B cell (primary cell): ENCODE results near the gene PTPRN2. TPM values are rescaled to one million over a fixed set of nuclear protein-coding genes. Genes with fewer than 3 reads are reported as not detected.

Experiments used
- ATAC-seq: fragments of 200-7000 bp; cut with Tn5 transposase; one replicate; pipeline ENCODE4 v1.10.0; 2021; ENCODE audit warnings: low read depth, mild to moderate bottlenecking, moderate number of reproducible peaks, moderate library complexity
- CTCF ChIA-PET: fragments of 350-600 bp; sonication (Branson Sonifier 250); formaldehyde crosslinking; loops from one replicate; lab custom pipeline; 2021; ENCODE audit warnings: antibody characterized with exemption, inconsistent platforms; lab: Charles Lee
- POLR2A ChIA-PET: fragments of 350-600 bp; sonication (Branson Sonifier 250); formaldehyde crosslinking; loops from one replicate; lab custom pipeline; 2021; ENCODE audit warnings: antibody characterized with exemption; lab: Charles Lee
- DNase-seq: peaks from one replicate; pipeline ENCODE4 v3.0.0; 2013
- H2AFZ ChIP-seq: 2 replicates; pipeline ENCODE4 v1.6.1; 2012; ENCODE audit warnings: mild to moderate bottlenecking, low read depth, low read length; ENCODE audit not compliant: insufficient read depth, poor library complexity, severe bottlenecking
- H3K27ac ChIP-seq, 2 donors: 1 replicate in 1 of 2; 2 replicates in 1 of 2; pipeline ENCODE4 v1.5.1; 2012 to 2013; ENCODE audit warnings: low read length in 2 of 2, mild to moderate bottlenecking in 2 of 2, moderate library complexity in 1 of 2
- H3K27me3 ChIP-seq, 4 experiments: fragments of 200-600 bp in 1 of 4; sonication (generic) in 1 of 4; replicated peaks in 1 of 4; 1 replicate in 2 of 4; 2 replicates in 2 of 4; pipeline versions ENCODE4 v1.6.1 to v1.7.0; 2013 to 2016; ENCODE audit warnings: low read length in 3 of 4, mild to moderate bottlenecking in 2 of 4, mixed read lengths in 1 of 4, moderate library complexity in 1 of 4; ENCODE audit not compliant: insufficient read depth in 4 of 4, control insufficient read depth in 3 of 4; ENCODE audit errors: control extremely low read depth in 1 of 4
- H3K36me3 ChIP-seq, 2 experiments: replicated peaks in 1 of 2; 1 replicate in 1 of 2; 2 replicates in 1 of 2; pipeline versions ENCODE4 v1.6.1 to v1.7.1; 2013; ENCODE audit warnings: low read length in 1 of 2; ENCODE audit not compliant: insufficient read depth in 2 of 2, control insufficient read depth in 1 of 2; ENCODE audit errors: control extremely low read depth in 1 of 2, extremely low read depth in 1 of 2
- H3K4me1 ChIP-seq, 2 donors: fragments of 200-600 bp in 1 of 2; sonication (generic) in 1 of 2; 1 replicate in 1 of 2; 2 replicates in 1 of 2; pipeline versions ENCODE4 v1.5.1 to v1.6.1; 2013 to 2017; ENCODE audit warnings: low read length in 2 of 2; ENCODE audit not compliant: control insufficient read depth in 2 of 2, insufficient read depth in 2 of 2
- H3K4me2 ChIP-seq: replicated peaks from 2 replicates; pipeline ENCODE3; 2012; ENCODE audit warnings: mild to moderate bottlenecking, low read depth, low read length; ENCODE audit not compliant: poor library complexity, severe bottlenecking
- H3K4me3 ChIP-seq, 5 experiments: fragments of 200-600 bp in 1 of 5; sonication (generic) in 1 of 5; 1 replicate in 3 of 5; 2 replicates in 2 of 5; pipeline versions ENCODE4 v1.5.1 to v1.7.0; 2011 to 2016; ENCODE audit warnings: low read length in 4 of 5, mild to moderate bottlenecking in 4 of 5, low read depth in 2 of 5, control low read depth in 1 of 5, moderate library complexity in 1 of 5; ENCODE audit not compliant: insufficient read depth in 1 of 5; ENCODE audit errors: control extremely low read depth in 1 of 5, extremely low read depth in 1 of 5
- H3K79me2 ChIP-seq: fragments of 200-600 bp; sonication (generic); one replicate; pipeline ENCODE4 v1.6.0; 2016; ENCODE audit warnings: low read length; ENCODE audit not compliant: control insufficient read depth, insufficient read depth
- H3K9ac ChIP-seq: fragments of 200-600 bp; sonication (generic); 2 replicates; pipeline ENCODE4 v1.6.1; 2017; ENCODE audit warnings: mild to moderate bottlenecking, low read length, moderate library complexity
- H3K9me3 ChIP-seq, 3 donors: one replicate each; pipeline versions ENCODE4 v1.6.1 to v1.7.1; 2013; ENCODE audit warnings: low read length in 2 of 3; ENCODE audit not compliant: control insufficient read depth in 2 of 3, insufficient read depth in 1 of 3; ENCODE audit errors: control extremely low read depth in 1 of 3
- H4K20me1 ChIP-seq: 2 replicates; pipeline ENCODE4 v1.6.0; 2012; ENCODE audit warnings: mild to moderate bottlenecking, low read length; ENCODE audit not compliant: insufficient read depth, control insufficient read depth, poor library complexity, severe bottlenecking
- H3K27ac Mint-ChIP-seq: one replicate; pipeline ENCODE4 v1.8.0; 2021; ENCODE audit warnings: mixed read lengths
- H3K27me3 Mint-ChIP-seq: one replicate; pipeline ENCODE4 v1.8.0; 2021; ENCODE audit warnings: mixed read lengths
- H3K4me1 Mint-ChIP-seq: one replicate; pipeline ENCODE4 v1.8.0; 2021; ENCODE audit warnings: mixed read lengths
- H3K4me3 Mint-ChIP-seq: one replicate; pipeline ENCODE4 v1.8.0; 2021; ENCODE audit warnings: mixed read lengths
- H3K9me3 Mint-ChIP-seq: one replicate; pipeline ENCODE4 v1.8.0; 2022; ENCODE audit warnings: mixed read lengths; ENCODE audit not compliant: insufficient read depth
- CTCF ChIP-seq: fragments of 200-600 bp; IDR thresholded peaks from one replicate; pipeline ENCODE4 v1.8.0; 2022; ENCODE audit warnings: antibody characterized with exemption, mild to moderate bottlenecking
- EZH2 ChIP-seq: IDR thresholded peaks from 2 replicates; pipeline ENCODE4 v1.6.1; 2012; ENCODE audit warnings: borderline replicate concordance, low read depth, mild to moderate bottlenecking, moderate library complexity, low read length; ENCODE audit not compliant: insufficient read depth, poor library complexity, severe bottlenecking
- WGBS: methylation state at CpG from one replicate; pipeline ENCODE4 v1.1.5; 2013; ENCODE audit warnings: missing lambda C conversion rate; ENCODE audit not compliant: insufficient coverage; 5-methylcytosine and 5-hydroxymethylcytosine counted together
- intact Hi-C: fragments of 100-400 bp; cut with micrococcal nuclease; formaldehyde crosslinking; loops from one replicate; pipeline ENCODE4 v1.10.0; 2022
- polyA plus RNA-seq: library from polyadenylated mRNA; depleted of rRNA; stranded (reverse); fragments of >200 nt; gene quantifications from 2 replicates; pipeline ENCODE4 v1.2.3, GENCODE V29; 2012
- total RNA-seq, 2 donors: library from RNA; stranded (reverse); fragments of 120-200 nt in 1 of 2; gene quantifications; 1 replicate in 1 of 2; 2 replicates in 1 of 2; pipeline versions ENCODE4 v1.2.3 to v1.2.4, GENCODE V29; 2013 to 2022

PTPRN2 gene
- total and polyA plus RNA-seq, 2 donors (not counting 1 experiment from before 2014, with no cell fraction given): 2.0 to 5.0 TPM

- H3K4me2 ChIP-seq: no peak overlapping the region
- no peak overlapping the region for H3K27ac ChIP-seq
- Mint-ChIP-seq H3K9me3 (peaks cover 3% of the 10 kb centered on the region), H3K4me1 (no peaks in the 10 kb centered on the region), H3K27me3 (no peaks in the 10 kb centered on the region), H3K27ac (no peak overlapping the region), H3K4me3 (no peak overlapping the region)
- peaks cover 0 to 72% (median 0%) of the 10 kb centered on the region in 3 donors for H3K9me3 ChIP-seq
- no peak overlapping the region for H2AFZ ChIP-seq
- no peak overlapping the region for H3K9ac ChIP-seq
- no peaks in the 10 kb centered on the region for H3K27me3 ChIP-seq
- H3K79me2 ChIP-seq: no peaks in the 10 kb centered on the region
- ATAC-seq (no peak), DNase-seq (no peak)
- ChIA-PET CTCF (no interaction called here), POLR2A (no interaction called here)
- intact Hi-C loops: no loop called here
- 85% methylated on average over 16 of the region's 18 CpGs for WGBS
- TF ChIP-seq CTCF (no peak), EZH2 (no peak)
- H3K4me3 ChIP-seq: no peak overlapping the region
- H3K36me3 ChIP-seq: no peaks in the 10 kb centered on the region
- no peaks in the 10 kb centered on the region for H3K4me1 ChIP-seq
- no peaks in the 10 kb centered on the region for H4K20me1 ChIP-seq
These were observed 449.9 kb downstream of the PTPRN2 start for GRCh38 chr7:158137516-158138328.

- WGBS: 75% methylated on average over 10 of the region's 16 CpGs
These were observed 451.7 kb downstream of the PTPRN2 start for GRCh38 chr7:158135931-158136330.

More at GRCh38 chr7:158135931-158136330, 451.7 kb downstream of the PTPRN2 start:
- Histone ChIP-seq H3K9ac (no peak overlapping the region), H3K9me3 (peaks cover 0 to 57% (median 0%) of the 10 kb centered on the region in 3 donors), H3K27ac (no peak overlapping the region), H3K4me1 (no peaks in the 10 kb centered on the region), H3K4me3 (no peak overlapping the region), H3K36me3 (no peaks in the 10 kb centered on the region), H3K79me2 (no peaks in the 10 kb centered on the region), H3K4me2 (no peak overlapping the region), H3K27me3 (no peaks in the 10 kb centered on the region), H2AFZ (no peak overlapping the region), H4K20me1 (no peaks in the 10 kb centered on the region)
- ATAC-seq (no peak), DNase-seq (no peak)
- ChIA-PET CTCF (no interaction called here), POLR2A (no interaction called here)
- Mint-ChIP-seq H3K4me3 (no peak overlapping the region), H3K27me3 (no peaks in the 10 kb centered on the region), H3K4me1 (no peaks in the 10 kb centered on the region), H3K27ac (no peak overlapping the region), H3K9me3 (peaks cover 3% of the 10 kb centered on the region)
- TF ChIP-seq CTCF (no peak), EZH2 (no peak)
- intact Hi-C loops: no loop called here
